ENCODE measurements around the gene SENP5. TPM values are rescaled to one million over a fixed set of nuclear protein-coding genes. Genes with fewer than 3 reads are reported as not detected.

Gene SENP5
- total and polyA plus RNA-seq, 9 of the 15 experiments (the other 6 are each of a cell fraction or from before 2014, with no cell fraction given): 18.3 to 59.7 (median 35.8) TPM

GRCh38 chr3:196942226-196942914 lies 74.7 kb downstream of the SENP5 start, which contains the start of gene NCBP2 (continued):
- TF ChIP-seq MBD2 (IDR thresholded peaks at IDR 0.05; ENCODE audit: borderline replicate concordance, low read depth): peak; percentile 84
- peak; percentile 95 to 98 for TF ChIP-seq MNT (conservative IDR thresholded peaks at IDR 0.05)
- TF ChIP-seq MECOM (CRISPR knock-in tag; IDR thresholded peaks at IDR 0.05): no peak
- peak; percentile 31 to 40; a peak in 2 of 4 replicates for TF ChIP-seq SIX5 (IDR thresholded peaks at IDR 0.05; ENCODE audit: borderline replicate concordance in 1 of 2, insufficient read depth in 1 of 2, low read depth in 1 of 2, low read length in 2 of 2)
- TF ChIP-seq HDAC3 (IDR thresholded peaks at IDR 0.05; ENCODE audit: borderline replicate concordance, partially characterized antibody): no peak
- TF ChIP-seq SMAD3 (CRISPR knock-in tag; conservative IDR thresholded peaks at IDR 0.05): no peak
- no peak for TF ChIP-seq MTF1 (CRISPR knock-in tag; IDR thresholded peaks at IDR 0.05; ENCODE audit: borderline replicate concordance)
- TF ChIP-seq SMARCE1 (IDR thresholded peaks at IDR 0.05): no peak
- peak; percentile 80 to 87 for TF ChIP-seq FOXK2 (conservative IDR thresholded peaks at IDR 0.05 in 1 of 2, IDR thresholded peaks at IDR 0.05 in 1 of 2; ENCODE audit: low read depth in 2 of 2)
- peak; percentile 86 for TF ChIP-seq ATF7 (IDR thresholded peaks at IDR 0.05)
- TF ChIP-seq, protein P1, sequence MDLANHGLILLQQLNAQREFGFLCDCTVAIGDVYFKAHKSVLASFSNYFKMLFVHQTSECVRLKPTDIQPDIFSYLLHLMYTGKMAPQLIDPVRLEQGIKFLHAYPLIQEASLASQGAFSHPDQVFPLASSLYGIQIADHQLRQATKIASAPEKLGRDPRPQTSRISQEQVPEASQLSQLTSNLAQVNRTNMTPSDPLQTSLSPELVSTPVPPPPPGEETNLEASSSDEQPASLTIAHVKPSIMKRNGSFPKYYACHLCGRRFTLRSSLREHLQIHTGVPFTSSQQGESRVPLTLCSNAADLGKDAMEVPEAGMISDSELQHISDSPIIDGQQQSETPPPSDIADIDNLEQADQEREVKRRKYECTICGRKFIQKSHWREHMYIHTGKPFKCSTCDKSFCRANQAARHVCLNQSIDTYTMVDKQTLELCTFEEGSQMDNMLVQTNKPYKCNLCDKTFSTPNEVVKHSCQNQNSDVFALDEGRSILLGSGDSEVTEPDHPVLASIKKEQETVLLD (IDR thresholded peaks at IDR 0.05): peak; percentile 65
- peak; percentile 79 for TF ChIP-seq BRD9 (IDR thresholded peaks at IDR 0.05; ENCODE audit: low read depth, partially characterized antibody)
- no peak for TF ChIP-seq CUX1 (CRISPR knock-in tag; IDR thresholded peaks at IDR 0.05)
- TF ChIP-seq TAF9B (IDR thresholded peaks at IDR 0.05; ENCODE audit: partially characterized antibody): peak; percentile 85
- peak; percentile 91 for TF ChIP-seq ETV5 (CRISPR knock-in tag; IDR thresholded peaks at IDR 0.05; ENCODE audit: low read depth)
- peak; percentile 76; the same call in 1 of the 2 replicates for TF ChIP-seq E2F5 (CRISPR knock-in tag; IDR thresholded peaks at IDR 0.05)
- peak; percentile 92; the same call in 1 of the 2 replicates for TF ChIP-seq POLR2AphosphoS2 (IDR thresholded peaks at IDR 0.05; ENCODE audit: low read length)
- TF ChIP-seq TEAD4 (IDR thresholded peaks at IDR 0.05; ENCODE audit: low read length): peak; percentile 31; the same call in 1 of the 2 replicates
- TF ChIP-seq TEAD4 (CRISPR knock-in tag; IDR thresholded peaks at IDR 0.05; ENCODE audit: borderline replicate concordance): 0 out of 2 replicates have a peak, but pooled peaks have one; percentile 57

Measured in K562 (cell line).